Glomerular visceral epithelial cell (primary cell): Measurements from ENCODE around the gene CLEC4G.
A peak's percentile ranks its signal among the peaks of the same experiment; 100 is the strongest.
"Not testable (repeated sequence)": the region's sequence is repeated elsewhere in the genome, so short reads cannot be mapped to it uniquely, and the experiment has no call there.

Experiments used
- DNase-seq: peaks from one replicate; pipeline ENCODE4 v3.0.0-alpha.2; 2016; ENCODE audit errors: extremely low spot score

Gene CLEC4G, protein sequence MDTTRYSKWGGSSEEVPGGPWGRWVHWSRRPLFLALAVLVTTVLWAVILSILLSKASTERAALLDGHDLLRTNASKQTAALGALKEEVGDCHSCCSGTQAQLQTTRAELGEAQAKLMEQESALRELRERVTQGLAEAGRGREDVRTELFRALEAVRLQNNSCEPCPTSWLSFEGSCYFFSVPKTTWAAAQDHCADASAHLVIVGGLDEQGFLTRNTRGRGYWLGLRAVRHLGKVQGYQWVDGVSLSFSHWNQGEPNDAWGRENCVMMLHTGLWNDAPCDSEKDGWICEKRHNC

GRCh38 chr19:7732045-7732444 is at the start of gene CLEC4G:
CLEC4G (minus strand) TSS chr19:7732110; CDS start chr19:7732102, 8 bp downstream.
- DNase-seq: no peak

DNA sequence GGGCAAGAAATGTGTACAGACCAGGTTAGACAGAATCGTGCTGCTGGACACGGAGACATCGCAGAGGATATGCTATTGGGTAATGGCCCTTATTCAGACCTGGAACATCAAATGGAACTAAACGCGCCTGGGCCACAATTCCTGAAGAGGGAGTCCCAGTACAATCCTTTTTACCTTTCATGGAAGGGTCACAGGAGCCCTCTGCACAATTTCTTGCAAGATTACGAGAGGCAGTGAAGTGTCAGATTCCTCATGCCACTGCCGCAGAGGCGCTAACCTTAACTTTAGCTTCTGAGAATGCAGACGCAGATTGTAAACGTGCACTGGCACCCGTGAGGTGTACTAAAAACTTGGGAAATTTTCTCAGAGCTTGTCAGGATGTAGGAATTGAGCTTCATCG is 49.2 kb upstream of the CLEC4G start:
- no peak for DNase-seq

- no peak for DNase-seq
Measured at GRCh38 chr19:7779631-7780486, 47.9 kb upstream of the CLEC4G start.

- no peak for DNase-seq
Measured at GRCh38 chr19:7778081-7778480, 46.2 kb upstream of the CLEC4G start.

- DNase-seq: no peak
Measured at GRCh38 chr19:7775761-7776160, 43.9 kb upstream of the CLEC4G start.

- no peak for DNase-seq
Measured at GRCh38 chr19:7773841-7774240, 41.9 kb upstream of the CLEC4G start.

GRCh38 chr19:7772752-7773291 is 40.9 kb upstream of the CLEC4G start:
- peak; percentile 31 for DNase-seq

- DNase-seq: no peak
Measured at GRCh38 chr19:7771072-7771471, 39.2 kb upstream of the CLEC4G start.

- no peak for DNase-seq
Measured at GRCh38 chr19:7769171-7769570, 37.3 kb upstream of the CLEC4G start.

- DNase-seq: no peak
Measured at GRCh38 chr19:7767487-7767886, 35.6 kb upstream of the CLEC4G start.

DNA sequence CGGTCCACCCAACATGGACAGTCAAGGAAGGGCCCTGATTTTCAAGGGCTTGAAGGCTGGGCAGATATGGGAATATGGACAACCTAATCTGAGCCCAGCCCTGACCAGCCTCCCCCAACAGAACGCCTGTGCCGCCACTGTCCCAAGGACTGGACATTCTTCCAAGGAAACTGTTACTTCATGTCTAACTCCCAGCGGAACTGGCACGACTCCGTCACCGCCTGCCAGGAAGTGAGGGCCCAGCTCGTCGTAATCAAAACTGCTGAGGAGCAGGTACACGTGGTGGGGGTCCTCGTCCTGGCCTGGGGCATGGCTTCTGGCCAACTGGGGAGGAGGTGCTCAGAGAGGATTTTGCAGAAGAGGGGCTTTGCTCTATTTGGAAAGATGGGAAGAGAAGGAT is 34.6 kb upstream of the CLEC4G start:
- DNase-seq: no peak

GRCh38 chr19:7765043-7765442 is 33.1 kb upstream of the CLEC4G start:
- not testable (repeated sequence) for DNase-seq

DNA sequence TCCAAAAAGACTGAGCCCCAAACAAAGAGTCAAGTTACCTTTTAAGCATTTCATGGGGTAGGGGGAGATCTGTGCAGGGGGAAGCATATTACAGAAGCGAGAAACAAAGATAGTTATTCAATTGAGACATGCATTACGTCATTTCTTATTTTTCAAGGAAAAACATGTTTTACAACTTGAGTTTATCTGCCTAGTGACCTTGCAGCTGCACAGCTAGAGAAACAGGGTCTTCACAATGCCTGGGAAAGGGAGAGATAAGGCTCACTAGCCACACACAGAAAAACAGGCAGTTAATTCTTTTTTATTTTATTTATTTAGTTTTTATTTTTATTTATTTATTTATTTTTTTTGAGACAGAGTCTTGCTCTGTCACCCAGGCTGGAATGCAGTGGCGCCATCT is 32.2 kb upstream of the CLEC4G start:
- DNase-seq: not testable (repeated sequence)

GRCh38 chr19:7763696-7764095 is 31.8 kb upstream of the CLEC4G start:
- no peak for DNase-seq

DNA sequence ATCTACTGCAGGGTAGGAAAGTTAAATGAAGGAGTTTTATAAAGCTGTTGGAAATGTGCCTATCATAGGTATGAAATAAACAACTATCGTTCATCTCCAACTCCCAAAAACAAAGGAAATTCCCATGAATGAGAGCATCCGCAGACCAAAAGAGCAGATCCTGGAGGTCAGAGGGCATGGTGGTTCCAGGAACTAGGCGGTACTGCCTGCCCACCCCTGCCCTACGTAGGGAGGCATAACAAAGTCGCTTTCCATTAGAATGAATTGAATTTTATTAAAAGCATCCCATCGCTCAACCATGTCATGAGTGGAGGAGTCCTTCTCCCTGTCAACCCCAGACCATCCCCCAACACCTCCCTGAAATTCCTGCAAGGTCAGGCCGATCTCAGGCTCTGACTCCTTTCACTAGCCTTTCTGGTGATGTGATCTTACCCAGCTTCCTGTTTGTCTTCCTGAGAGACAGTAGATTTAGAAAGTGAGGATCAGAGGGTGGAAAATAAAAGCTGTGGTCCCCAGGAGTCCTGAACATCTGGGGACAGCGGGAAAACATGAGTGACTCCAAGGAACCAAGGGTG is 30.9 kb upstream of the CLEC4G start, which contains the start of gene CLEC4M:
CLEC4M (plus strand) TSS at position 525 of the 575 bp plus-strand sequence; CDS start at position 549, 24 bp downstream.
- no peak for DNase-seq

- no peak for DNase-seq
Measured at GRCh38 chr19:7759156-7759555, 27.2 kb upstream of the CLEC4G start.

- no peak for DNase-seq
Measured at GRCh38 chr19:7757358-7757757, 25.4 kb upstream of the CLEC4G start.

DNA sequence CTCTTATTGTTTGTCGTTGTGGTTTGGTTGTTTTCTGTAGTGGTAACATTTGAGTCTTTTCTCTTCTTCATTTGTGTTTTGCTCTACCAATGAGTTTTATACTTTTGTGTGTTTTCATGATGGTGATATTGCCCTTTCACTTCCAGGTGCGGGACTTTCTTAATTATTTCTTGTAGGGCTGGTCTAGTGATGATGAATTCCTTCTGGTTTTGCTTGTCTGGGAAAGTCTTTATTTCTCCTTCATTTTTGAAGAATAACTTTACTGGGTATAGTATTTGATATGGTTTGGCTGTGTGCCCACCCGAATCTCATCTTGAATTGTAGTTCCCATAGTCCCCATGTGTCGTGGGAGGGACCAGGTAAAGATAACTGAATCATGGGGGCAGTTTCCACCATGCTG is 24.3 kb upstream of the CLEC4G start:
- no peak for DNase-seq

DNA sequence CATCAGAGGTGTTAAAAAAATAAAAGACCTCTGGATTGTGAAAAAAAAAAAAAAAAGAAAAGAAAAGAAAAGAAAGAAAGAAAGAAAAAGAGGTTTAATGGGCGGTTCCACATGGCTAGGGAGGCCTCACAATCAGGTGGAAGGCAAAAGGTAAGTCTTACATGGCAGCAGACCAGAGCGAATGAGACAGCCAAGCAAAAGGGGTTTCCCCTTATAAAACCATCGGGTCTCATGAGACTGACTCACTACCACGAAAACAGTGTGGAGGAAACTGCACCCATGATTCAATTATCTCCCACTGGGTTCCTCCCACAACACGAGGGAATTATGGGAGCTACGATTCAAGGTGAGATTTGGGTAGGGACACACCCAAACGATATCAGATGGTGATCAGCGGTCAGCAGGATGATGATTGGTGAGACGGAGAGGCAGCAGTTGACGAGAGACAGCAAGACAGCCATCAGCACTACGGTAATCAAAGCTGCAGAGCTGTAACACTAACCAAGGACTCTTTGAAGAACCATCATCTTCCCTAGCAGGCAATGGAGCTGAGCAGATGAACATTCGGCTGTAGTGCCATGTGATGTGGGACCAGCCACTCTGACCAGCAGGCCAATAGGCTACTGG is 19.4 kb upstream of the CLEC4G start:
- peak; percentile 17 for DNase-seq

DNA sequence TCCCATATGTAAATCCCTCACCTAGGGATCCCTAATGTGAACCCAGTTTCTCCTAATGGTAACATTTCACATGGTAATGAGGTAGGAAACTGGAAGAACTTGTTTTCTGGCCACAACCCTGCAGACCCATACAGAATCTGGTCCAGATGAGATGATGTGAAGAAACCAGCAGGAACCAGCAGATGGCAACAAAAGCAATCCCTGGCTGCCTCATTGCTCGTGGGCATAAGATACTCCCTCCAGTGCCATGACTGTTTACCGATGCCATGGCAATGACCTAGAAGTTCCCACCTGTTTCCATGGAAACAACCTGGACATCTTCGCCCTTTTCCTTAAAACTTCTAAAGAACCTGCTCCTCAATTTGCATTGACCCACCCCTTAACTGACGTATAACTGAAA is 16.8 kb upstream of the CLEC4G start:
- no peak for DNase-seq

- no peak for DNase-seq
Measured at GRCh38 chr19:7748171-7748570, 16.3 kb upstream of the CLEC4G start.
